HG02973 (cell line): ENCODE measurements around the gene SERTAD1.
A peak's percentile ranks its signal among the peaks of the same experiment; 100 is the strongest.

Experiments used
- ATAC-seq: cut with Tn5 transposase; IDR thresholded peaks from one replicate; pipeline ENCODE4 v1.9.1; 2021; ENCODE audit warnings: moderate library complexity; ENCODE audit not compliant: unreplicated experiment

Gene SERTAD1

DNA sequence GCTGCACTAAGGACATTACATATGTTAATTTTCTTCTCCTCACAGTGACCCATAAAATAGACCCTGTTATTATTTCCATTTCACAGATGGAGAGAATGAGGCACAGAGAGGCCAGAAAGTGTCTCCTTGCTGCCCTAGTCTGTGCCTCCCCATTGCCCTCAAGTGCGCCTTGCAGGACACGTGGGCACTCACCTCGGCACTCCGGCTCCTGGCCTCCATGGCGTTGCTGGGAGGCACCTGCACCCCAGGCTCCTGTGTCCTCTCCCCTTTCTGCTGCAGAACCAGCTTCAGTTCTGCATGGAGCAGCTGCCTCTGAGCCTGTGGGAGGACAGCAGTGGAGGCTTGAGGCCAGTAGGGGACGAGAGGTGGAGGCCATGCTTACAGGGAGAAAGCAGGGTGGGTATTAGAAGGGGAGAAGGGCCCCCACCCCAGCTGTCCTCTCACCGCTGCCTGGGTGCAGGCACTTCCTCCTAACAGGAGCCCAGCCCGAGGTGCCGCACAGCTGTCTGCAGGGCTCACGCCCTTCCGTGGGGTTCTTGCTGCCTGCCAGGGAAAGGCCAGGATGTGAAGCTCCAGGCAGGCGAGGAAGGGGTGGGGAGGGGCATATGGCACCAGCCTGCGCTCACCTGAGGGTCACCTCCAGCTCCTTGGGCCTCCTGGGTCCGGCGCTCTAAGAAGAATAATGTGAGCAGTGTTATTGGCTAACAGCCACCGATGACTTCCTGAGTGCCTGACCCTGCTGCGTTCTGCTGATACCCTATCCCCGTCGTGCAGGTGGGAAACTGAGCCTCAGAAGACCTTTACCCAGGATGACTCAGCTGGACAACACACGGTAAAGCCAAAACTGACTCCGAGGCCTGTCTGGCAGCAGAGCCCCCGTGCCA lies 17.8 kb downstream of the SERTAD1 start:
- ATAC-seq: no peak

DNA sequence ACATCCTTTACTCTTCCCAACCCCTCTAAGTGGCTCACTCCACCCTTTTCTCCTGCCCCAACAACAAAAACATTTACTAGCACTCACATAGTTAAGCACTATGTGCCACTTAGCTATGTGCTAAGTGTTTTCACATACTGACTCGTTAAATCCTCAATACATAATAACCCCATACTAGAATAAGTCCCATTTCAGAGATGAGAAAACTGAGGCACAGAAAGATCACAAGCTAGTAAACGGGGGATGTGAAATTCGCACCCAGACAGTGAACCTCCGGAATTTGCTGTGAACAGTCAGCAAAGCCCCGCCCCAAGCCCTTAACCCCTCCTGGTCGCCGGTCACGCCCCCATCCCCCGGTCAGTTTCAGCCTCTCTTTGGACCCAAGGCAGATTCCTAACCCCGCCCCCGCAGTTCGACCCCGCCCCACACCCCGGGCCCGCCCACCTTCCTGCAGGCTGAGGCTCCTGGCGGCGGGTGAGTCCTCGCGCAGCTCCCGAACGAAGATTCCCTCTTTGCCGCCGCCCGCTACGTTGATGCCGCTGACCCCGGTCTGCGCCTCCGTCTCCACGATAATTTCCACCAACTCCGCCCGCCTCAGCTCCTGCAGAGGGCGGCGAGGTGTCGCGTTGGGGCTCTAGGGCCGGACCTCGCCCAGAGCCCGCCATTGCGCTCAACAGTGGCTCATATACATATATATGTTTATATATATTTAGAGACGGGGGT lies 22.4 kb downstream of the SERTAD1 start:
- ATAC-seq: peak; percentile 37

DNA sequence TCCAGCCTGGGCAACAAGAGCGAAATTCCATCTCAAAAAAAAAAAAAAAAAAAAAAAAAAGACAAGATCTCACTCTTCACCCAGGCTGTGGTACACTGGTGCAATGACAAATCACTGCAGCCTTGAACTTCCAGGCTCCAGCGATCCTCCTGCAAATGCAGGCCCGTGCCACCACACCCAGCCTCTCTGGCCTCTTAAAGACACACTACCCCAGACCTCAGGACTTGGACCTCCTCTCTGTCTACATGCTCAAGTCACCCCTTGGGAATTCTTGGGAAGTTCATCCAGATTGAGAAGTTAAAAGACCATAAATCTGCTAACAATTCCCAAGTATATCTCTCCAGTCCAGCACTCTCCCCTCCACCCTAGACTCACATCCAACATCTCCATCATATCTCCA lies 25.2 kb downstream of the SERTAD1 start:
- ATAC-seq: no peak

DNA sequence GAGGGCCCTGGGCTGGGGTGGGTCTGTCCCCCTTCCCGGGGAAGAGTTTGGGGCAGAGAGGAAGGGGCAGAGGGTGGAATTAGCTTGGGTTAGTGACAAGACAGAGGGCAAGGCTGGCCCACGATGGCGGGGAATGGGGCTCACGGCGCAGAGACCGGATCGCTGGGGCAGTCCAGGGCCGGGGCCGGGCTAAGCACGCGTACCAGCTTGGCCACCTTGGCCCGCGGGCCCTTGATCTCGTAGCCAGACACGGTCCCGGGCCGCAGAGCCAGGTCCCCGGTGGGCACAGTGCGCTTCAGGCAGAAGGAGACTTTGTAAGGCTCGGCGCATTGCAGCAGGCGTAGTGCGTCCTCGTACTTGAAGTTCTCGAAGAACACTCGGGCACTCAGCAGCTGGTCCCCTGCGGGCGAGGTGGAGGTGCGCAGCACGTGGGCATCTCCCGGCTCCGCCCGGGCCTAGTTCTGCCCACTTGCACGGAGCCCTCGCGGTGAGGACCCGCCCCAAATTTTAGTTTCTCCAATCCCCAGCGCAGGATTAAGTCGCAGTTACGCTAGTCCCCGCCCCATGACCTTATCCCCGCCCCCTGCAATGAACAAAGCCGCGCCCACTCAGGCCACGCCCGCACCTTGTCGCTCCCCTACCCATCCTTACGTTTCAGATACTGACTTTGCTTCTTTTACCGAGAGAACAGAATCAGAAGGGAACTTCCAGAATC lies 27.2 kb downstream of the SERTAD1 start:
- ATAC-seq: no peak

DNA sequence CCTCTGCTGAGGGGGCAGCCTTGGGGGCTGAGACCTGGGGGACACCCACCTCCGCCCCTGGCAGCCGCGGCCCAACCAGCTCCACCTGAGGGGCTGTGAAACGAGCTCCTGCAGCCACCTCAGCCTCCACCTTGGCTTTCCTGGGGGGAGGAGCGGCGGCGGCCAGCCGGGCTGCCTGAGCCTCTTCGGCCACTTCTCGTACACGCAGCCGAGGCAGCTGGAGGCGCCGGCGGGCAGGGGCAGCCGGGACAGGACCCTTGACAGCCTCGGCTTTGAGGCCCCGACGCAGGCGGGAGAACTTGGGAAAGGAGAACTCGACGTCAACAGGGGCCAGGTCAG lies 28.3 kb downstream of the SERTAD1 start:
- ATAC-seq: no peak

DNA sequence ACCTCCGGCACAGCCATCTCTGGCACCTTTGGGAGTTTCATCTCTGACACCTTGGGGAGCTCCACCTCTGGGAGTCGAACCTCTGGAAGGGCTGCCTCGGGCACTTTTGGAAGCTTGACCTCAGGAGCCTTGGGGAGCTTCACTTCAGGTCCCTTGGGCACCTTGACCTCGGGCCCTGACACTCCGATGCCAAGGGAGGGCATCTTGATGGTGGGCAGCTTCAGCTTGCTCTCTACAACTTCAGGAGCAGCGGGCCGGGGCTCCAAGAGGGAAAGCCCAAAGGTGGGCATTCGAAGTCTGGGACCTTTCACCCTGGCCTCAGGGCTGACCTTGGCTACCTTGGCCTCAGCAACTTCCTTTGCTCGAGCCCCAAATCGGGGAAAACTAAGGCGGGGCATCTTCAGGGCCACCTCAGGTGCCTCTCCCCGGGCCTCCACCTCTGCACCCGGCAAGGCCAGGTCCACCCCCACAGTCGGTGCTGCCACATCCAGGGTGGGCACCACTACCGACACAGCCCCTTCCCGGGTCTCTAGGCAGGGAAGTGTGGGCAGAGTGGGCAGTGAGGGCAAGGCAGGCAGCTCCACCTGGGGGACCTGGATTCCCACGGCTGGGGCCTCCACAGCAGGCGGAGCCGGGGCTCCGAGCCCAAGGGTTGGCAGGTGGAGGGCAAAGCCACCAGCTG lies 28.8 kb downstream of the SERTAD1 start:
- no peak for ATAC-seq

DNA sequence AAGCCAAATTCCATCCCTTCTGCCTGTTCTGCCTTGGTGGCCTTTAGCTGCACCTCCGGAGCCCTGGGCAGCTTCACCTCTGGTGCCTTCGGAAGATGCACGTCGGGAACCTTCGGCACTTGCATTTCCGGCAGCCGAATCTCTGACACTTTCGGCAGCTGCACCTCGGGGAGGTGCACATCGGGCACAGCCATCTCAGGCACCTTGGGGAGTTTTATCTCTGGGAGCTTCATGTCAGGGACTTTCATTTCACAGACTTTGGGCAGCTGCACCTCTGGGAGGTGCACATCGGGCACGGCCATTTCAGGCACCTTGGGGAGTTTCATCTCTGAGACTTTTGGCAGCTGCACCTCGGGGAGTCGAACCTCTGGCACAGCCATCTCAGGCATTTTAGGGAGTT lies 29.8 kb downstream of the SERTAD1 start:
- no peak for ATAC-seq

DNA sequence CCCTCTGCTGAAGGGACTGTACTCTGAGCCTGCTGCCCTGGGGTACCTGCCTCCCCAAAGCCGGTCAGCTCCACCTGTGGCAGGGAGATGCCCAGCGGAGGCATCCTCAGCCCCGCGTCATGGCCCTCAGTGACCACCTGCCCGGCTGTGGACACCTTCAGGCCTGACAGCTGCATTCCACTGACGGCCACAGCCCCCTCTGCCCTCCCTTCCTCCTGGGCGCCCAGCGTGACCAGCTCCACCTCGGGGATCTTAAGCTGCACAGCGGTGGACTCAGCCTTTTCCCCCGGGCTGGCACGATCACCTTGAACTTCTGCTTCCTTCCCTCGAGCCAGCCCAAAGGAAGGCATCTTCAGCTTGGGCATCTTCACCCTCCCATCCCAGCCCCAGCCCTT lies 31.0 kb downstream of the SERTAD1 start:
- no peak for ATAC-seq

DNA sequence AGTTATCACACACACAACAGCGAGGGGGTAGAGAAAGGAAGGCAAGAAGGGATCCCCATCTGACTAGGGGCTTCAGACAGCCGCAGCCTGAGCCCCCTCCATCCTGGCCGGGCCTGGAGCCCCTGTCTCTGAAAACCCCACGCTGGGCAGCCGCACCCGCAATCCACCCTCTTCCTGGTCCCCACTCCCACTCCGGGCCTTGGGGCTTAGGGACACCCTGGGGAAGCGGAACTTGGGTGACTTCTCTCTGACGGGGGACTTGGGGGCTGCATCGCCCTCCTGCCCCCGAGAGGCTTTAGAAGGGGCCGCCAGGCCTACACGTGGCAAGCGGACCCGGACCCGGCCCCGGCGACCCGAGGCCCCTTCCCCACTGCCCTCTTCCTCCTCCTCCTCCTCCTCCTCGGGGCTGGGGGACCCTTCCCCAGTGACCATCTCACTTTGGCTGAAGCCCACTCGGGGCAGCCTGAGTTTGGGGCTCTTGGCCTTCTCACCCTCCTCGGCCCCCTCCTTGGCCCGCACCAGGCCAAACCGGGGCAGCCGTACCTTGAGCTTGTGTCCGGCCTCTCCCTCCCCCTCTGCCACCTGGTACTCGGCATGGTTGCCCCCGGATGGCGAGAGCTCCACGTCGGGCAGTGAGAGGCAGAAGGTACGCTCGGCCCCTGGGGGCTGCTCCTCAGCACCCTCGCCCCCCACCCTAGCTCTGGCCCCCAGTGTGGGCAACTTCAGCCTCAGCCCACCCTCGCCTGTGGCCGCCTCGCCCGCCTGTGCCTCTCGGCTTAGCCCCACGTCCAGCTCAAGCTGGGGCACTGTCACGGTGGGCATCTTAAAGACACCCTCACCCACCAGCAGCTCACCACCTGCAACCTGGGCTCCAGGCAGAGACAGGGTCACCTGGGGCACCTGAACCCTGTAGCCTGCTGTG lies 31.6 kb downstream of the SERTAD1 start:
- no peak for ATAC-seq

DNA sequence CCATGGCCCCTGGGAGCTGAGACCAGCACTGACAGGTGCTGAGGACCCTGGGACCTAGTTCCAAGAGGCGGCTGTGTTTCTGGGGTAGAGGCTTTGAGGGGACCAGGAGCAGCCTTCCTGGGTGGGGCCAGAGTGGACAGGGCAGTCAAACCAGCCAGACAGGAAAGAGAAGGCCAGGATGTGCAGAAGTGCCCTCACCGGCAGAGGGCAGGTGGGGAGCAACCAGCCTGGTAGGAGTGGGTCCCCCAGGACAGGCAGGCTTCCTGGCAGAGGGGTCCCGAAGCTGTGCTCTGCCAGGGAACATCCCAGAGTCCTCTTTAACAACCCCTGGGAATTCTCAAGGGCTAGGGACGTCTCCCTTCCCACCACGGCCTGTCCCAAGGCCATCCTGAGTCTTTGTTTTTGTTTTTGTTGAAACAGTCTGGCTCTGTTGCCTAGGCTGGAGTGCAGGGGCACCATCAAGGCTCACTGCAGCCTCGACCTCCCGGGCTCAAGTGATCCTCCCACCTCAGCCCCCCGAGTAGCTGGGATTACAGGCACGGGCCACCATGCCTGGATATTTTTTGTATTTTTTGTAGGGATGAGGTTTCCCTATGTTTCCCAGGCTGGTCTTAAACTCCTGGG lies 32.8 kb downstream of the SERTAD1 start:
- no peak for ATAC-seq

DNA sequence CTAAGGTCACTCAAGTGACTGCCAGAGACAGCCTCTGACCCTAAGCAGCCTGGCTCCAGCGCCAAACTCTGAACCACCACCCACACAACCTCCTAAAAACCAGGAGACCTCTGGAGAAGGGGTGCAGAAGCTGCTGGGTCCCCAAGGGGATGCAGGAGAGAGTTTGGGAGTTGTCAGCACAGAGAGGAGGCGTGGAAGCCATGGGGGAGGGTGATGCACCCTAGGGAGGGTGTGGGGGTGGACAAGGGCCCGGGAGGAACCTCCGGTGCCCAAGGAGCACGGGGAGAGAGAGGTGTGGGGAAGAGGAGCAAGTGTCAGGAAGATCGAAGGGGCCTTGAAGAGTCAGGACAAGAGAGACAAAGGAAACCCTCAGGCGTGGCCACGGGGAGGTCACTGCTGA lies 33.7 kb downstream of the SERTAD1 start:
- no peak for ATAC-seq

DNA sequence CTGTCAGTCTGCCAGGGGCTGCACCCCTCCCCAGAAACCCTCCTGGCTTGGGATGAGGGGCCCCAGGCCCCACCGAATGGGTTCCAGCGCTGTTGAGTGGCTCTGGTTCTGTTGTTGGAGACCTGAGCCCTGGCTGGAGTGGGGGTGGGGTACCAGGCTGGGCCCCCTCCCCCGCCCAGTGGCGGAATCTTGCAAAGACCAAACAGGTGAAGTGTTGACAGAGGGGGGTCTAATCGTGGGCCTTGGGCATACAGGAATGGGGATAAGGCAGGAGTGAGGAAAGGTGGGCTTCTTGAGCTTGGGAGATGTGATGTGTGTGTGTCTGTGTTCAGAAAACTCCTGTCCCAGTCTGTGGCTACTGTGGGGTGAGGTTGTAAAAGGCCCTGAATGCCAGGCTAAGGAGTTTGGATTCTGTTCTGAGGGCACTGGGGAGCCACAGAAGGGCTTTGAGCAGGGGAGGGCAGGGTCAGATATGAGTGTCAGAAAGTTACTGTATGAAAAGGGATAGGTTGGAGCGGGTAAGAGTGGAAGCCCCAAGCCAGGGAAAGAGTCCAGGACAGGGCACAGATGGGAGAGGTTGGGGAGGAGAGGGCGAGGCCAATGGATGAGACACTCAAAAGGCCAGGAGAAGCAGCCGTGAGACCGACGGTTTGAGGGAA lies 35.6 kb downstream of the SERTAD1 start, which contains the start of gene HIPK4:
Gene HIPK4, minus strand, starts transcription at position 98 of the 659 bp plus-strand sequence. CDS start 279 bp downstream, outside the sequence.
- no peak for ATAC-seq

DNA sequence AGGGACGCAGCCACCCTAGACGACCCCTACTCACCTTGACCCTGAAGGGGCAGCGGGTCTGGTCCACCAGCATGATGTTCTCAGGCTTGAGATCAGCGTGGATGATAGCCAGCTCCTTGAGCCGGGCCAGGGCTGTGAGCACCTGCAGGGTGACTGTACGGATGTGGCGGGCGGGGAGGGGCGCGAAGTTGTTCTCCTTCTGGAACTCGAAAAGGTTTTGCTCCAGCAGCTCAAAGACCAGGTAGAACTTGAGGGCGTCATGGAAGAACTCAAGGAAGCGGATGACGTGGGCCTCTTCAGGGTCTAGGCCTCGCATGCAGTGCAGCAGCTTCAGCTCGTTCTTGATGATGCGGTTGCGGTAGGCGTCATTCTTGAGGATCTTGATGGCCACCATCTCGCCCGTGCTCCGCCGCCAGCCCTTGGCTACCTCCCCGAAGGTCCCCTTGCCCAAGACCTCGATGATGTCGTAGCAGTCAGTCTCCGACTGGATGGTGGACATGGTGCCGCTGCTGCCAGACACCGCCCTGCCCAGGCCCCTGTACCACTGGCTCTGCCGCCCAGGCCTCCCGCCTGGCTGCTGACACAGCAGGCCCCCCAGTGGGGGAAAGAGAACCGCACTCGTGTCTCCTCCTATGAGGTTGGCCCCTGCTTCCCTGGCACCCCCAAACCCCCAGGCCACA lies 36.2 kb downstream of the SERTAD1 start:
- no peak for ATAC-seq

DNA sequence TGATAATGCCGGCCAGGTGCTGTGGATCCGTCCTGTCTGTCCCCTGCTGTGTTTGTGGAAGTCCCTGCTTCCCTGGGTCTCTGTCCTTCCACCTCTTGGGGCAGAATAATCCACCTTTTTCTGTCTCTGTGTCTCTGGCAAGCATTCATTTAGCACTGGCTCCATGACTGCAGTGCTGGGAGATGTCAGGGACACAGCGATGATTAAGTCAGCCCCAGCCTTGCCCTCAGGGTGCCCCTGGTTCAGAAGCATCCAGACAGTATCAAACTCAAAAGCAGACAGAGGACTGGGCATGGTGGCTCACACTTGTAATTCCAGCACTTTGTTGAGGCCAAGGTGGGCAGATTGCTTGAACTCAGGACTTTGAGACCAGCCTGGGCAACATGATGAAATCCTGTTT lies 37.3 kb downstream of the SERTAD1 start:
- ATAC-seq: no peak

DNA sequence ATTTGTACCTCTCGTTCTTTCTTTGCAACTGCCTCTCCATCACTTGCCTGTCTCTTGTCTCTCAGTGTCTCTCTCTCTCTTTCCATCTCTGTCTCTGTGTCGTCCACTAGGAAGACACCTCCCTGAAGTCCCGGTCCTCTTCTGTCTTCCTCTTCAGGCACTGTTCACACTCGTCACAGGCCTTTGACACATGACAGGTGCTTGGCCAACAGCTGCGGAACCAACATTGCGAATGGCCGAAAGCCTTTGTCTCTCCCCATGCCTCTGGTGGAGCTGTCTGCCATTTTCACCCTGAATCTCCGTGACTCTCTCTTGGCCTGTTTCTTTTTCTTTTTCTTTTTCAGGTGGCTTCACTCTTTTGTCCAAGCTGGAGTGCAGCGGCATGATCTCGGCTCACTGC lies 38.6 kb downstream of the SERTAD1 start:
- no peak for ATAC-seq

DNA sequence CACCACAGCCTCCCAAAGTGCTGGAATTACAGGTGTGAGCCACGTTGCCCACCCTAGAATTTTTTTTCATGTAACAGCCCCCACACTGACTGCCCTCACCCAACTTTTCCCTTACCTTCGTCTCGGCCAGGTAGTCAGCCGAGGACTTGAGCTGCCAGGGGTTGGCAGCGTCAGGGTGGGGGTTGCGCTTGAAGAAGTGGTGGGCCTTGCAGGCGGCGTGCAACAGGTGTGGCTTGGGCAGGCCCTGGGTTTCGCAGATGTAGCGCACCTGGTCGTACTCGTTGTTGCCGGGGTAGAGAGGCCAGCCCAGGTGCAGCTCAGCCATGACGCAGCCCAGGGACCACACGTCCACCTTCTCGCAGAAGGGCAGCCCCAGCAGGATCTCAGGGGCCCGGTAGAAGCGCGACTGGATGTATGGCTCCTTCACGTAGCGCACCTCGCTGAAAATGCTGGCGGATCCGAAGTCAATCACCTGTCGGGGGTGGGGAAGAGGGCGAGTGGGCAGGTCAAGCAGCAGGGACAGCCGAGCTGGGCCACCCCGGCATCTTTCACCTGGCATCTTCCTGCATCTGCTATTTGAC lies 42.0 kb downstream of the SERTAD1 start:
- ATAC-seq: no peak

DNA sequence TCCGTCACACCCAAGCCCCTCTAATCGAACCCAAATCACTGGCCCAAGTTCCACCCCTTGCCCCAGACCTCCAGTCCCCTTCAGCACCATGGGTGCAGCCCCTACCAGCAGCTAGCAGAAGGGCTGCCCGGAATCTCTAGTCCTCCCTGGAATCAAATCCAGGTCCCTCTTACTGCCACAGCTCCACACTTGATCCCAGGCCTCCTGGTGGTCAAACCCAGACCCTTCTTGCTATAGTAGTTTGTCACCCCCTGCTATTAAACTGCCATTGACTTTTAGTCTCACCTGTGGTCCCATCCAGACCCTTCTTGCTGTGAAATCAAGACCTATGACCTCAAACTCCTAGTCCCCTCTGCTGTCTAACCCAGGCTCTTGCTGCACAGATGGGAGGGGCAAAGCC lies 44.5 kb downstream of the SERTAD1 start:
- ATAC-seq: no peak
